ENCODE measurements around the gene ABT1.

ABT1 gene

GRCh38 chr6:26554697-26555504, 41.9 kb upstream of the ABT1 start:
- TF ChIP-seq SPI1 (IDR thresholded peaks at IDR 0.05; ENCODE audit: borderline replicate concordance, low read depth) (no peak), POLR2AphosphoS5 (IDR thresholded peaks at IDR 0.05; ENCODE audit: low read depth) (no peak)
- TF ChIP-seq, protein P1, sequence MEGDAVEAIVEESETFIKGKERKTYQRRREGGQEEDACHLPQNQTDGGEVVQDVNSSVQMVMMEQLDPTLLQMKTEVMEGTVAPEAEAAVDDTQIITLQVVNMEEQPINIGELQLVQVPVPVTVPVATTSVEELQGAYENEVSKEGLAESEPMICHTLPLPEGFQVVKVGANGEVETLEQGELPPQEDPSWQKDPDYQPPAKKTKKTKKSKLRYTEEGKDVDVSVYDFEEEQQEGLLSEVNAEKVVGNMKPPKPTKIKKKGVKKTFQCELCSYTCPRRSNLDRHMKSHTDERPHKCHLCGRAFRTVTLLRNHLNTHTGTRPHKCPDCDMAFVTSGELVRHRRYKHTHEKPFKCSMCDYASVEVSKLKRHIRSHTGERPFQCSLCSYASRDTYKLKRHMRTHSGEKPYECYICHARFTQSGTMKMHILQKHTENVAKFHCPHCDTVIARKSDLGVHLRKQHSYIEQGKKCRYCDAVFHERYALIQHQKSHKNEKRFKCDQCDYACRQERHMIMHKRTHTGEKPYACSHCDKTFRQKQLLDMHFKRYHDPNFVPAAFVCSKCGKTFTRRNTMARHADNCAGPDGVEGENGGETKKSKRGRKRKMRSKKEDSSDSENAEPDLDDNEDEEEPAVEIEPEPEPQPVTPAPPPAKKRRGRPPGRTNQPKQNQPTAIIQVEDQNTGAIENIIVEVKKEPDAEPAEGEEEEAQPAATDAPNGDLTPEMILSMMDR (IDR thresholded peaks at IDR 0.05; ENCODE audit: insufficient read depth, low read length): no peak
- H3K27me3 ChIP-seq (ENCODE audit: insufficient read depth, poor library complexity, severe bottlenecking): no peaks in the 10 kb centered on the region
- DNase-seq (ENCODE audit: low read depth in 1 of 2, low spot score in 1 of 2): peak in 1 of 2 experiments; percentile 49
- peak overlapping the region; percentile 76 for H3K4me3 ChIP-seq (replicated peaks; ENCODE audit: insufficient read depth, low read length)
- no peak overlapping the region for H3K27ac ChIP-seq (replicated peaks)

DNA sequence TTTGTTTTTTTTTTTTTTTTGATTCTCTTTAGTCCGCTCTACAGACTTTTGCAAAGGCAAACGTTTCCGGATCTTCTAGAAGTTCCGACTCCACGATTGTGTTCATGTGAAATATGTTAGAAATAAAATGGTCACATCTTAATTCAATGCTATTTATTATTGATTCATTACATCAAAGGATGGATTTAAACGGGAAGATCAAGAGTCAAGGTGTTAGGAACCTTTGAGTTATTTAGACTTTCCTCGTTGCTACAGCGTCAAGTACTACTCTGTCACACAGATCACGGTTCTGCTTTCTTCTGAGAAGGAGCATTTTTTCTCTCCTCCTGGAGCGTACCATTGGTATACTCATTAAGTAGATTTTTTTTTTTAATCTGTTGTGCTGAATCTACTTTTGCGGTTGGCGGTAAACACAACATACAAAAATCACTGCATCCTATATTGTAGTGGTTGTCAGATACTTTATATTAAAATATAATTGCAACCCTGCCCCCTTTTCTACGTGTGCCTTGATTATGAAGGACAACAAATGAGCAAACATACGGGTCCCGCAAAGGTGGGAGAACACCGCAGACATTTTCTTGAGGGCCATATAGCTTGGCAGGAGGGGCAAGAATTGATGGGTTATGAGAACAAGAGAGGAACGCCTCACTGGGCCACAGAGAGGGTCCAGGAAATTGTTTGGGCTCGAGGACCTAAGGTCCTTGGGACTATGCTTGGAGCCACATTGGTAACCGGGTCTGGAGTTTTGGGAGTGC, 41.1 kb upstream of the ABT1 start:
- Histone ChIP-seq H3K27ac (replicated peaks) (no peak overlapping the region), H3K27me3 (ENCODE audit: insufficient read depth, poor library complexity, severe bottlenecking) (no peaks in the 10 kb centered on the region), H3K4me3 (replicated peaks; ENCODE audit: insufficient read depth, low read length) (no peak overlapping the region)
- DNase-seq (ENCODE audit: low read depth in 1 of 2, low spot score in 1 of 2): no peak
- TF ChIP-seq SPI1 (IDR thresholded peaks at IDR 0.05; ENCODE audit: borderline replicate concordance, low read depth): no peak
- no peak for TF ChIP-seq POLR2AphosphoS5 (IDR thresholded peaks at IDR 0.05; ENCODE audit: low read depth)
- TF ChIP-seq, protein P1 (IDR thresholded peaks at IDR 0.05; ENCODE audit: insufficient read depth, low read length): no peak
- TF ChIP-seq, protein P2, sequence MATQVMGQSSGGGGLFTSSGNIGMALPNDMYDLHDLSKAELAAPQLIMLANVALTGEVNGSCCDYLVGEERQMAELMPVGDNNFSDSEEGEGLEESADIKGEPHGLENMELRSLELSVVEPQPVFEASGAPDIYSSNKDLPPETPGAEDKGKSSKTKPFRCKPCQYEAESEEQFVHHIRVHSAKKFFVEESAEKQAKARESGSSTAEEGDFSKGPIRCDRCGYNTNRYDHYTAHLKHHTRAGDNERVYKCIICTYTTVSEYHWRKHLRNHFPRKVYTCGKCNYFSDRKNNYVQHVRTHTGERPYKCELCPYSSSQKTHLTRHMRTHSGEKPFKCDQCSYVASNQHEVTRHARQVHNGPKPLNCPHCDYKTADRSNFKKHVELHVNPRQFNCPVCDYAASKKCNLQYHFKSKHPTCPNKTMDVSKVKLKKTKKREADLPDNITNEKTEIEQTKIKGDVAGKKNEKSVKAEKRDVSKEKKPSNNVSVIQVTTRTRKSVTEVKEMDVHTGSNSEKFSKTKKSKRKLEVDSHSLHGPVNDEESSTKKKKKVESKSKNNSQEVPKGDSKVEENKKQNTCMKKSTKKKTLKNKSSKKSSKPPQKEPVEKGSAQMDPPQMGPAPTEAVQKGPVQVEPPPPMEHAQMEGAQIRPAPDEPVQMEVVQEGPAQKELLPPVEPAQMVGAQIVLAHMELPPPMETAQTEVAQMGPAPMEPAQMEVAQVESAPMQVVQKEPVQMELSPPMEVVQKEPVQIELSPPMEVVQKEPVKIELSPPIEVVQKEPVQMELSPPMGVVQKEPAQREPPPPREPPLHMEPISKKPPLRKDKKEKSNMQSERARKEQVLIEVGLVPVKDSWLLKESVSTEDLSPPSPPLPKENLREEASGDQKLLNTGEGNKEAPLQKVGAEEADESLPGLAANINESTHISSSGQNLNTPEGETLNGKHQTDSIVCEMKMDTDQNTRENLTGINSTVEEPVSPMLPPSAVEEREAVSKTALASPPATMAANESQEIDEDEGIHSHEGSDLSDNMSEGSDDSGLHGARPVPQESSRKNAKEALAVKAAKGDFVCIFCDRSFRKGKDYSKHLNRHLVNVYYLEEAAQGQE (IDR thresholded peaks at IDR 0.05; ENCODE audit: insufficient replicate concordance, low read depth): no peak
- no peak for TF ChIP-seq GABPA (IDR thresholded peaks at IDR 0.05; ENCODE audit: low read depth)

DNA sequence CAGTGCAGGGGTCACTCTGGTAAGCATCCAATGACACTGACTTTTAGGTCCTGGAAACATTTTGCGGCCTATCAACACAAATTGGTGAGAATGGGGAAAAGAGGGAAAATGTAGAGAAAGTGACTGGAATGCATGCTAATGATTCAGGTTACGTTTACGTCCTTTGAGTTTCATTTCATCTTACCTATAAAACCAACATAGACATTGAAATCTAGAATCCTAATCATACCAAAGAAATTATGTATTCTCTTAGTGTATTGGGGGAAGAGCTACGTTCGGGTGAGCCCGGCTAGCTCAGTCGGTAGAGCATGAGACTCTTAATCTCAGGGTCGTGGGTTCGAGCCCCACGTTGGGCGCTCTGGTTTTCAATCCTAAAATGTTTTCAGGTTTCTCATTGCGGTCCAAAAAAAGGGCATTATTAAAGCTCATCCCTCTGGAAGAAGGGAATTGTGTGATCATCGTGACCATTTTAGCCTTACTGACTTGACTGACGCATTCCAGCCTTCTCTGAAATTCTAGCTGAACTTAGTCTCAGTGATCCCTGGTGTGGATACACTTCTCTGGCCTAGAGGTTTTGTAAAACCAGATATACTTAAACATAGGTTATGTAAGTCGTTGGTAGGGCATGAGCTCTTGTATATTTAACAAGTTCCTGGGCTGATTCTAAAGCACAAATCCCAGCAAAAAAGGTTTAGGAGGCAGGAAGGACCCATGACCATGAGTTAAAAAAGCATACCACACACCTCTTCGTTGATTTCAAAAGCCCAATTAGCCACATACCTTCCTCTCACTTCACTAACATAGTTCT, 40.3 kb upstream of the ABT1 start:
- TF ChIP-seq, protein P2 (IDR thresholded peaks at IDR 0.05; ENCODE audit: insufficient replicate concordance, low read depth): no peak
- TF ChIP-seq, protein P1 (IDR thresholded peaks at IDR 0.05; ENCODE audit: insufficient read depth, low read length): no peak
- no peak for TF ChIP-seq SPI1 (IDR thresholded peaks at IDR 0.05; ENCODE audit: borderline replicate concordance, low read depth)
- no peak for TF ChIP-seq POLR2AphosphoS5 (IDR thresholded peaks at IDR 0.05; ENCODE audit: low read depth)
- no peak for TF ChIP-seq GABPA (IDR thresholded peaks at IDR 0.05; ENCODE audit: low read depth)
- no peaks in the 10 kb centered on the region for H3K27me3 ChIP-seq (ENCODE audit: insufficient read depth, poor library complexity, severe bottlenecking)
- no peak overlapping the region for H3K27ac ChIP-seq (replicated peaks)
- DNase-seq (ENCODE audit: low read depth in 1 of 2, low spot score in 1 of 2): peak in 1 of 2 experiments; percentile 17
- H3K4me3 ChIP-seq (replicated peaks; ENCODE audit: insufficient read depth, low read length): no peak overlapping the region
